Caki2 (cell line): ENCODE results near the gene TMEM151B. TPM values are rescaled to one million over a fixed set of nuclear protein-coding genes. Genes with fewer than 3 reads are reported as not detected.

Source experiments
- DNase-seq: peaks from one replicate; pipeline ENCODE4 v3.0.0-alpha.2; 2015; ENCODE audit warnings: low read depth
- in situ Hi-C: cut with HindIII; loops from 2 replicates; pipeline ENCODE4 v1.10.0; 2016; ENCODE audit warnings: low sequenced_read_pairs, low pct_unique_long_range_greater_than_20kb, mixed read lengths
- total RNA-seq: library from RNA; depleted of rRNA; stranded (reverse); fragments of >200 nt; shearing (Covaris generic); gene quantifications from 2 replicates; pipeline ENCODE4 v1.2.3, GENCODE V29; 2014; ENCODE audit warnings: low replicate concordance; rRNA removed

The TMEM151B gene
- total RNA-seq, result not detected in 2 replicates

GRCh38 chr6:44269921-44270525 lies at the start of gene TMEM151B:
TMEM151B (plus strand) TSS chr6:44270450; CDS start chr6:44270743, 293 bp downstream.
- in situ Hi-C loops, result no loop called here
- no peak for DNase-seq

- DNase-seq, result no peak
- in situ Hi-C loops, result no loop called here
These were observed 49.3 kb upstream of the TMEM151B start for GRCh38 chr6:44220913-44221290.

GRCh38 chr6:44221291-44221960 lies 48.8 kb upstream of the TMEM151B start:
- peak; percentile 87 for DNase-seq
- in situ Hi-C loops, result no loop called here

- DNase-seq, result no peak
- in situ Hi-C loops, result no loop called here
These were observed 48.3 kb upstream of the TMEM151B start for GRCh38 chr6:44221961-44222335.

DNA sequence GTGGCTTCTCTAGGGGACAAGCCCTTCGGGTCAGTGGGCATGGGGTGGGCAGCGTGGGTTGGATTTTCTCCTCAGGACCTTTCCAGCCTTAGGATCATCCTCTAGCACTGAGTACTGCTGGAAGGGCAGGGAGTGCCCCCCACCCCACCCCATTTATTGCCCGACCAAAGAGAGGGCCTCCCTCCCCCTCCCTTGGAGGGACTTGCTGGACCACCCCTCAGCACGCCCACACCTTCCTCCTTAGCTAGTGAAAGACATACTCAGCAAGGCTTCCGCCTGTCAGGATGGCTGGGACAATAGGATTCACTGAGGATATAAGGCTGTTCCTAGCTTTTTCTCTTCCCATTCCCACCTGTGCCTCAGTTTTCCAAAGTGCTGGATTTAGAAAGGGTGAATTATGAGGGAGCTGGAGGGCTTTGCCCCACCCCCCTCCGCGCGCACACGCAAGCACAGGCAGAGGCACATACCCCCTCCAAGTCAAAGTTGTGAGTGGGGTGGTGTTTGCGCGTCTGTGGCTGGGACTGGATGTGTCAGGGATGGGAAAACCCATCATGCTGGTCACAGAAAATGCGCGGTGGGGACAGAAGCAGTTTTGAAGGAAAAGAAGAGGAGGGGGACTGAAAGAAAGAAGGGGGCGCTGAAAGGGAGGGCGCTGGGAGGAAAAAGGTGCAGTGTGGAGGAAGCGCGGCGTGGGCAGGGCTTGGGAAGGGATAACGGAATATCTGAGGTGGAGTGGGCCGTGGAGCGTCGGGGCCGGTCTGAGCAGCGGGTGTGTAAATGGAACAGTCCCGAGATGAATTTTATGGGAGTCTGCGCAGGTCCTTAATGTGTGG lies 47.5 kb upstream of the TMEM151B start:
- peak; percentile 27 for DNase-seq
- in situ Hi-C loops, result no loop called here

DNA sequence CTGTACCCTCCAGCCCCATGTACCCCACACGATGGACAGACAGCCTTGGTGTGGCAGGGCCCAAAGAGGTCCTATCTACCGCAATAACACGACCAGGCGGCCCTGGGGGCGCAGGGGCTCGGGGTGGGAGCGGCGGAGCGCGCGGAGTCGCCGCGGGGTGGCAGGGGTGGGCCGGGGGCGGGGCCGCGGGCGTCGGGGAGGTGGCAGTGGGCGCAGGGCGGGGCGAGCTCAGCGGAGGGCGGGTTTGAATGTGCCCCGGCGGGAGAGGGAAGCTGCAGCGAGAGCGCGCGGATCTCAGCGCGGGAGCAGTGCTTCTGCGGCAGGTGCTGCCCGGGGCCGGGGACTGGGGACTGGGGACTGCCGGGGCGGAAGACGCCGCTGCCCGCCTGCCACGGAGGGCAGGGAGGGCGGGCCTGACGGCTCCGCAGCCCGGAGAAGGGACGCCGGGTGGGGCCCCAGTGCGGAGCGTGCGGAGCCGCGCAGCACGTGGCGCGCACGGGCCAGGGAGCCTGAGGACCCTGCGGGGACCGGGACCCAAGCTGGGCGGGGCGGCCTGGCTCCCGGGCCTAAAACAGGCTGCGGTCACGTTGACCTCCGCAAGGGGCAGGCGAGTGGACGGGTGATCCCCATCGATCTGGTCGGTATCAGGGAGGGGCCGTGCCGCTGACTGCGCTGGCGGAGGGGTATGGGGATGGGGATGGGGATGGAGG lies 46.8 kb upstream of the TMEM151B start, which contains the start of gene SLC29A1:
Gene SLC29A1 (plus strand): TSS at position 277 of the 710 bp plus-strand sequence. CDS start 3,719 bp downstream, outside the sequence.
- peak; percentile 48 for DNase-seq
- in situ Hi-C loops, result no loop called here

GRCh38 chr6:44224029-44224964 lies 46.0 kb upstream of the TMEM151B start:
- peak; percentile 50 for DNase-seq
- in situ Hi-C loops, result no loop called here

DNA sequence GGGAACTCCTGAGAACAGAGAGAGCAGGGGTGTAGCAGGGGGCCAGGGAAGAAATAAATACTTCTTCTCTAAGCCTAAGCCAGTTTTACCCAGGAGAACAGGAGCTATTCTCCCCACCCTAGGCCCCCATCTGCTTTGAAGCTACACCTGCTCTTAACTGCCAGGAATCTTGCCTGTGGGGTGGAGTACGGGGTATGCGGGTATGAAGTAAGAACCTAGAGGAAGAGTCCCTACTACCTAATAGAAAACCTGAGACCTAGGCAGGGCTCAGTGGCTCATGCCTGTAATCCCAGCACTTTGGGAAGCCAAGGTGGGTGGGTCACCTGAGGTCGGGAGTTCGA lies 45.3 kb upstream of the TMEM151B start:
- DNase-seq, result no peak
- in situ Hi-C loops, result no loop called here

DNA sequence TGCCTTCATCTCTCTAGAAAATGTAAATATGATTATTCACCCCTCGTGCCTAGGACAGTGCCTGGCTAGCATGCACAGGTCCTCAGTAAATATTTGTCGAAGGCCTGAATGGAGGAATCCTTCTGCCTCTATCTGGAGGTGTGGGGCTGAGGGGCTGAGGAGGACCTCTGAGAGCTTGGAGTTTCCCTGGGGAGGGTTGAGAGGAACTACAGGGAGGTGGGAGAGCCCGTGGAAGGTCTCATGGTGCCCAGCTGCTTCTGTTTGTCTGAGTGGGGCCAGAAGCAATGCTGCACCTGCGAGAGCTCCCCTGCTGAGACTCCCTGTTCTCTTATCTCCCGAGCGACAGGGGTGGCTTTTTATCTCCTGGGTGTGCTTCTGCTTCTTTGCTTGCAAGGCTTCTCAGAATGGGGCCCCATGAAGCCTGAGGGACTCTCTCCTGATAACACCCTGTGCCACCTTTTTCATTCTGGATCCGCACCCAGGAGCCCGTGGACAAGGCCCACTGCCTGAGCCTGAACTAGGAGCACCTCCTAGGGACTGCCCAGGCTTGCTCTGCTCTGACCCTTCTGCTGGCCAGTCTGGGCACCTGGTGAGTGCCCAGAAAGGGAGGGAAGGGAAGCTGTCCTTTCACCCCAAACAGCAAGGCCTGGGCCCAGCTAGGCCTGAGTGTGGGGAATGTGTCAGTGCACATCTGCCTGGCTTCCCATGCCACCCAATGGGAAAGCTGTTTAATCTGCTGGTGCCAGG lies 44.5 kb upstream of the TMEM151B start:
- in situ Hi-C loops, result no loop called here
- no peak for DNase-seq

GRCh38 chr6:44226368-44227147 lies 43.7 kb upstream of the TMEM151B start:
- in situ Hi-C loops, result no loop called here
- DNase-seq, result no peak

GRCh38 chr6:44227148-44227793 lies 43.0 kb upstream of the TMEM151B start:
- in situ Hi-C loops, result no loop called here
- no peak for DNase-seq

GRCh38 chr6:44228031-44228430 lies 42.2 kb upstream of the TMEM151B start:
- in situ Hi-C loops, result no loop called here

DNA sequence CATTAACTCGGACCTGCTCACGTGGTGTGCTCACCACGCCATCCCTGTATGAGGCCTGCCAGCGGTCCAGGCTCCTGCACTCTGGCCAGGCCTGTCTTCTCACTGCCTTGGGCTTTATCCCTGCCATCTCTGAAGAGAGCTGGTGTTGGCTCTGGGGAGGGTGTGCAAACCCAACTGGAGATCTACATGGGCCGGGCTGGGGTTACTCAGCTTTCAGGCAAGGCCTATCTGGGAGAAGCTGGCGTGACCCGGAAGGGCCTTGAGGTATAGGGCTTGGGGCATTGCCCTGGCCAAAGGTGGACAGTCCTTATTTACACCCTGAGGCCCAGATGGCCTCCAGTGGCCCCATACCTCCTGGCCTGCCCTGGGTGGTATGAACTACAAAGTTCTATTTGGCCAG lies 41.8 kb upstream of the TMEM151B start:
- in situ Hi-C loops, result no loop called here
- no peak for DNase-seq

More at GRCh38 chr6:44228031-44228430, 42.2 kb upstream of the TMEM151B start:
- no peak for DNase-seq

DNA sequence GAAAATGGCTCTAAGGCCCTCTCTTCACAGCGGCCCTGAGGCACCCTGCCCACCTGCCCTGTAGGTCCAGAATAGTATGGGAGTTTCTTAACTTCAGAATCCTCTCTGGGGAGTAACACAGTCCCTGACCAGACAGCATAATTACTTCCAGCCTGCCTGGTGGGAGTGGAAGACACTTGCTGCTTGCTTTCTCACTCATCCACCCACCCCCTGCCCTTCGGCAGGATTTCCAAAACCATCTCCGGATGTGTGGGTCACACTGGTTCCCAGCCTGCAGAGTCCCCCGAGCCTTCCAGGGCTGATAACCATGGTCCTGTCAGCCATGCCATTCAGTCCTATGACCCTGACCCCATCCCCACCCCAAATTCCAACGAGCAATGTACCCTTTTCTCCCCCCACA lies 41.4 kb upstream of the TMEM151B start:
- in situ Hi-C loops, result no loop called here
- DNase-seq, result no peak

- in situ Hi-C loops, result no loop called here
- no peak for DNase-seq
These were observed 40.7 kb upstream of the TMEM151B start for GRCh38 chr6:44229376-44230033.
